Neural progenitor cell (in vitro differentiated cells): ENCODE measurements around the gene TIMELESS. TPM values are rescaled to one million over a fixed set of nuclear protein-coding genes. Genes with fewer than 3 reads are reported as not detected.

ENCODE experiments used
- DNase-seq: peaks from one replicate; pipeline ENCODE4 v3.0.0-alpha.2; 2016; ENCODE audit warnings: low spot score
- H2AFZ ChIP-seq: fragments of 200-600 bp; sonication (generic); replicated peaks from 2 replicates; pipeline ENCODE4 v1.6.1; 2016; ENCODE audit warnings: antibody characterized with exemption
- H3F3A ChIP-seq: fragments of 200-600 bp; sonication (generic); 2 replicates; pipeline ENCODE4 v1.6.1; 2016; ENCODE audit warnings: antibody characterized with exemption, low read depth
- H3K27ac ChIP-seq: fragments of 200-600 bp; sonication (generic); 2 replicates; pipeline ENCODE4 v1.5.1; 2016; ENCODE audit warnings: mild to moderate bottlenecking
- H3K27me3 ChIP-seq: fragments of 200-600 bp; sonication (generic); 2 replicates; pipeline ENCODE4 v1.6.1; 2016; ENCODE audit warnings: mild to moderate bottlenecking, moderate library complexity
- H3K36me3 ChIP-seq: fragments of 200-600 bp; sonication (generic); 2 replicates; pipeline ENCODE4 v1.5.1; 2016
- H3K4me1 ChIP-seq: fragments of 200-600 bp; sonication (generic); 2 replicates; pipeline ENCODE4 v1.6.1; 2016; ENCODE audit warnings: mixed run types
- H3K4me2 ChIP-seq: fragments of 200-600 bp; sonication (generic); 2 replicates; pipeline ENCODE4 v1.6.1; 2016
- H3K4me3 ChIP-seq: fragments of 200-600 bp; sonication (generic); 2 replicates; pipeline ENCODE4 v1.5.1; 2016
- H3K79me2 ChIP-seq: fragments of 200-600 bp; sonication (generic); 2 replicates; pipeline ENCODE4 v1.6.1; 2016; ENCODE audit warnings: low read depth
- H3K9ac ChIP-seq: fragments of 200-600 bp; sonication (generic); 2 replicates; pipeline ENCODE4 v1.6.1; 2016
- H3K9me3 ChIP-seq: fragments of 200-600 bp; sonication (generic); 2 replicates; pipeline ENCODE4 v1.5.1; 2016; ENCODE audit warnings: low read depth
- H4K20me1 ChIP-seq: fragments of 200-600 bp; sonication (generic); 2 replicates; pipeline ENCODE4 v1.6.1; 2016; ENCODE audit warnings: low read depth
- H3K27ac Mint-ChIP-seq: 3 replicates; pipeline ENCODE4 v1.8.0; 2021; ENCODE audit warnings: mixed read lengths
- H3K27me3 Mint-ChIP-seq: 2 replicates; pipeline ENCODE4 v1.8.0; 2022; ENCODE audit warnings: low read depth, mild to moderate bottlenecking, inconsistent platforms, moderate library complexity, mixed read lengths; ENCODE audit not compliant: insufficient read depth
- H3K36me3 Mint-ChIP-seq: 3 replicates; pipeline ENCODE4 v1.8.0; 2021; ENCODE audit warnings: mixed read lengths
- H3K4me1 Mint-ChIP-seq: 3 replicates; pipeline ENCODE4 v1.8.0; 2021; ENCODE audit warnings: mixed read lengths
- H3K4me3 Mint-ChIP-seq: 3 replicates; pipeline ENCODE4 v1.8.0; 2021; ENCODE audit warnings: mild to moderate bottlenecking, moderate library complexity, mixed read lengths
- H3K9me3 Mint-ChIP-seq: 3 replicates; pipeline ENCODE4 v1.8.0; 2020; ENCODE audit warnings: mixed read lengths
- EZH2 ChIP-seq: fragments of 200-600 bp; sonication (generic); IDR thresholded peaks from 2 replicates; pipeline ENCODE4 v1.6.1; 2017; ENCODE audit warnings: antibody characterized with exemption, mild to moderate bottlenecking, moderate library complexity
- EZH2phosphoT487 ChIP-seq: fragments of 200-600 bp; sonication (generic); IDR thresholded peaks from 2 replicates; pipeline ENCODE4 v1.6.1; 2017; ENCODE audit warnings: antibody characterized with exemption
- total RNA-seq: library from RNA; depleted of rRNA; stranded (reverse); fragments of >200 nt; gene quantifications from 2 replicates; pipeline ENCODE4 v1.2.3, GENCODE V29; 2015; ENCODE audit warnings: low replicate concordance
- TF ChIP-seq, protein P1 (sequence below): fragments of 200-600 bp; sonication (generic); IDR thresholded peaks from 2 replicates; pipeline ENCODE4 v1.5.1; 2017; ENCODE audit warnings: antibody characterized with exemption, mild to moderate bottlenecking

The TIMELESS gene
- total RNA-seq, 1 donor from 2014 or later, result 56.3 TPM

DNA sequence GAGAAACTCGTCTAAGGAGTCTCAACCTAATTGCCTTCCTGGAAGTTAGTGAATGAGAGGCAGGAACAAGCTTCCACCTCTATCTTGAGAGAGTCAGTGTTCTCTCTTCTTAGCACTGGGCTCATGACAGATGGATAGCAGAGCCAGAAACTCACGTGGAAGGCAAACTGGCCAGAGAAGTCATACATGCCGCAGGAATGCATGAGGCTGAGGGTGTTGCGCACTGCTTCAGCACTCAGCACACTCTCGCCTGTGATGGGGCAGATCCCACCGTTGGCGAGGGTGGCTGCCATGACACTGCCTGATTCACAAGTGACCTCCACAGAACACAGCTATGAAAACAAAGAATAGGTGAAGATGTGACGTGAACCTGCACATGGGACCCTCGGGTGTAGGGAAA, 25.2 kb upstream of the TIMELESS start:
- peaks cover 13% of the 10 kb centered on the region for H3F3A ChIP-seq
- peaks cover 7% of the 10 kb centered on the region for H3K4me1 Mint-ChIP-seq
- H3K79me2 ChIP-seq, result peaks cover 28% of the 10 kb centered on the region
- no peak overlapping the region for H3K4me3 ChIP-seq
- H3K27me3 Mint-ChIP-seq, result peaks cover 2% of the 10 kb centered on the region
- no peak overlapping the region for H3K4me2 ChIP-seq
- H3K9me3 ChIP-seq, result no peaks in the 10 kb centered on the region
- H3K9me3 Mint-ChIP-seq, result no peaks in the 10 kb centered on the region
- DNase-seq, result no peak
- TF ChIP-seq EZH2 (no peak), EZH2phosphoT487 (no peak)
- TF ChIP-seq, protein P1, sequence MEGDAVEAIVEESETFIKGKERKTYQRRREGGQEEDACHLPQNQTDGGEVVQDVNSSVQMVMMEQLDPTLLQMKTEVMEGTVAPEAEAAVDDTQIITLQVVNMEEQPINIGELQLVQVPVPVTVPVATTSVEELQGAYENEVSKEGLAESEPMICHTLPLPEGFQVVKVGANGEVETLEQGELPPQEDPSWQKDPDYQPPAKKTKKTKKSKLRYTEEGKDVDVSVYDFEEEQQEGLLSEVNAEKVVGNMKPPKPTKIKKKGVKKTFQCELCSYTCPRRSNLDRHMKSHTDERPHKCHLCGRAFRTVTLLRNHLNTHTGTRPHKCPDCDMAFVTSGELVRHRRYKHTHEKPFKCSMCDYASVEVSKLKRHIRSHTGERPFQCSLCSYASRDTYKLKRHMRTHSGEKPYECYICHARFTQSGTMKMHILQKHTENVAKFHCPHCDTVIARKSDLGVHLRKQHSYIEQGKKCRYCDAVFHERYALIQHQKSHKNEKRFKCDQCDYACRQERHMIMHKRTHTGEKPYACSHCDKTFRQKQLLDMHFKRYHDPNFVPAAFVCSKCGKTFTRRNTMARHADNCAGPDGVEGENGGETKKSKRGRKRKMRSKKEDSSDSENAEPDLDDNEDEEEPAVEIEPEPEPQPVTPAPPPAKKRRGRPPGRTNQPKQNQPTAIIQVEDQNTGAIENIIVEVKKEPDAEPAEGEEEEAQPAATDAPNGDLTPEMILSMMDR, result no peak
- no peak overlapping the region for H3K4me3 Mint-ChIP-seq
- peaks cover 4% of the 10 kb centered on the region for H3K4me1 ChIP-seq
- peaks cover 12% of the 10 kb centered on the region for H3K36me3 Mint-ChIP-seq
- no peaks in the 10 kb centered on the region for H3K27me3 ChIP-seq
- H3K27ac ChIP-seq, result no peak overlapping the region
- no peak overlapping the region for H3K9ac ChIP-seq
- no peak overlapping the region for H2AFZ ChIP-seq
- no peaks in the 10 kb centered on the region for H4K20me1 ChIP-seq
- no peak overlapping the region for H3K27ac Mint-ChIP-seq
- H3K36me3 ChIP-seq, result no peaks in the 10 kb centered on the region

DNA sequence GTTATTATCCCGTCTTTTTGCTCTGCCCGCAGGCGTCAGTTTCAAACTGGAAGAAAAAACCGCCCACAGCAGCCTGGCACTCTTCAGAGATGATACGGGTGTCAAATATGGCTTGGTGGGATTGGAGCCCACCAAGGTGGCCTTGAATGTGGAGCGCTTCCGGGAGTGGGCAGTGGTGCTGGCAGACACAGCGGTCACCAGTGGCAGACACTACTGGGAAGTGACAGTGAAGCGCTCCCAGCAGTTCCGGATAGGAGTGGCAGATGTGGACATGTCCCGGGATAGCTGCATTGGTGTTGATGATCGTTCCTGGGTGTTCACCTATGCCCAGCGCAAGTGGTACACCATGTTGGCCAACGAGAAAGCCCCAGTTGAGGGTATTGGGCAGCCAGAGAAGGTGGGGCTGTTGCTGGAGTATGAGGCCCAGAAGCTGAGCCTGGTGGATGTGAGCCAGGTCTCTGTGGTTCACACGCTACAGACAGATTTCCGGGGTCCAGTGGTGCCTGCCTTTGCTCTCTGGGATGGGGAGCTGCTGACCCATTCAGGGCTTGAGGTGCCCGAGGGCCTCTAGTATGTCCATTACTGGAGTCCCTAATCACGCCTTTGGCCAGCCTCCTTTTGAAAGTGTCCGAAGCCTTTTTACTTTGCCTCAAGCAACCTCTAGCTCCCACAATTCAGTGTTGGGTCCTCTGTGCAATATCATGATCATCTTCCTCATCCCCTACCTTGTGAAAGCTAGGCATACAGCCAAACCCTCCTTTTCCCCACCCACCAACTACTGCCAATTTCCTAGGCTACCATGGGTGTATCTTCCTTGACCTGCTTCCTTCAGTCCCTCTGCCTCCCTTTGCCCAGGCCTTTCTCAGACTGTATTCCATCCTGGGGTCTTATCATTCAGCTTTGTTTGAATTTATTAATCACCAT, 20.0 kb upstream of the TIMELESS start:
- Histone ChIP-seq H3K9ac (peak overlapping the region; percentile 91), H3F3A (peaks cover 19% of the 10 kb centered on the region), H3K27me3 (no peaks in the 10 kb centered on the region), H3K4me2 (peak overlapping the region; percentile 95), H2AFZ (peak overlapping the region; percentile 83), H3K9me3 (no peaks in the 10 kb centered on the region), H3K4me3 (peak overlapping the region; percentile 93), H4K20me1 (no peaks in the 10 kb centered on the region), H3K79me2 (peaks cover 38% of the 10 kb centered on the region), H3K4me1 (peaks cover 10% of the 10 kb centered on the region), H3K36me3 (no peaks in the 10 kb centered on the region), H3K27ac (no peak overlapping the region)
- Mint-ChIP-seq H3K4me3 (peak overlapping the region; percentile 97), H3K4me1 (peaks cover 18% of the 10 kb centered on the region), H3K9me3 (no peaks in the 10 kb centered on the region), H3K27me3 (peaks cover 2% of the 10 kb centered on the region), H3K36me3 (peaks cover 8% of the 10 kb centered on the region), H3K27ac (peak overlapping the region; percentile 95)
- no peak for DNase-seq
- TF ChIP-seq EZH2, result no peak
- TF ChIP-seq, protein P1, result no peak
- TF ChIP-seq EZH2phosphoT487, result no peak

DNA sequence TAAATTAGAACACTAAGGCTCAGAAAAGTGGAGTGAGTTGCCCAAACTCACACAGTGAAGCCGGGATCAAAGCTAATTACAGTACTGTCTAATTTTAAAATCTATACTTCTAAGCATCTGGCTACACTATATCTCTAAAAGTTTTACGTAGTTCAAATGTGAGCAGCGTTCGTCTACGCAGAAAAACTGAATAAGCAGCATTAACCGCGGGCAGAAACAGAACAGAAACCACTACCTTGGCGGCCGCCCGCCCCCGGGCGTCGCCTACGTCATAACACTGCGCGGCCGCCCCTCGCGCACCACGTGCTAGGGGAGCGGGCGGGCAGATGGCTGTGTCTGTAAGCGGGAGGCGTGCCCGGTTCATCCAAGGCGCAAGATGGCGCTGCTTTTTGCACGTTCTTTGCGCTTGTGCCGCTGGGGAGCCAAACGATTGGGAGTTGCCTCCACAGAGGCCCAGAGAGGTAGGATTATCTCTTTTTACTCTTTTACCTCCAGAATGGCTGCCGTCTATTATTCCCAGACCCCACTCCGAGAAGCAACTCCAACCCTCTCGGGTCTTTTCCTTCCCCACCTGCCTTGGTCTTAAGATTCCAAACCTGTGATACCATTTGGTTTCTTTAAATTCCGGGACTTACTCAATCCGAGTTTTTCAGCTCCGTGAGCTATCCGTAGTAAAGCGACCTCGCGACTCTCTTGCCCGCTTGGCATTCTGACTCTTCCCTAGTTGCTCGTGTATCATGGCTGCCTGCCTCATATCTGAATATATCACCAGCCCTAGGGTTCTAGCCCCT, 19.2 kb upstream of the TIMELESS start, which contains the start of gene SPRYD4:
Gene SPRYD4 (plus strand): TSS at position 363 of the 791 bp plus-strand sequence. CDS start 14 bp downstream, at position 377.
- Histone ChIP-seq H4K20me1 (no peaks in the 10 kb centered on the region), H3K9ac (peak within 1 kb of the TSS; percentile 91), H2AFZ (peak within 1 kb of the TSS; percentile 83), H3K4me3 (peak within 1 kb of the TSS; percentile 93), H3K4me2 (peak within 1 kb of the TSS; percentile 95), H3K4me1 (peaks cover 18% of the 10 kb centered on the region), H3K27ac (peak within 1 kb of the TSS; percentile 56), H3K79me2 (peaks cover 38% of the 10 kb centered on the region), H3K36me3 (no peaks in the 10 kb centered on the region), H3F3A (peaks cover 26% of the 10 kb centered on the region), H3K9me3 (no peaks in the 10 kb centered on the region), H3K27me3 (no peaks in the 10 kb centered on the region)
- Mint-ChIP-seq H3K27ac (peak within 1 kb of the TSS; percentile 95), H3K4me3 (peak within 1 kb of the TSS; percentile 97), H3K27me3 (peaks cover 2% of the 10 kb centered on the region), H3K9me3 (no peaks in the 10 kb centered on the region), H3K36me3 (peaks cover 8% of the 10 kb centered on the region), H3K4me1 (peaks cover 22% of the 10 kb centered on the region)
- peak; percentile 97 for DNase-seq
- TF ChIP-seq, protein P1, result peak; percentile 46
- TF ChIP-seq EZH2 (no peak), EZH2phosphoT487 (no peak)
